Peyer's patch (tissue), 4 donors: Measurements from ENCODE around the gene PIGX. TPM values are rescaled to one million over a fixed set of nuclear protein-coding genes. Genes with fewer than 3 reads are reported as not detected.

ENCODE experiments used
- DNase-seq, 3 donors: peaks; one replicate each; pipeline ENCODE4 v3.0.0-alpha.2; 2017 to 2019
- H3K27ac ChIP-seq, 4 donors: fragments of 200-600 bp; sonication (generic); one replicate each; pipeline ENCODE4 v1.5.1; 2016 to 2019
- H3K27me3 ChIP-seq, 2 donors: fragments of 200-600 bp; sonication (generic); one replicate each; pipeline ENCODE4 v1.5.1; 2019
- H3K36me3 ChIP-seq, 3 donors: fragments of 200-600 bp; sonication (generic); one replicate each; pipeline ENCODE4 v1.5.1; 2016 to 2019
- H3K4me1 ChIP-seq, 4 donors: fragments of 200-600 bp; sonication (generic); one replicate each; pipeline ENCODE4 v1.5.1; 2016 to 2019
- H3K4me3 ChIP-seq, 4 donors: fragments of 200-600 bp; sonication (generic); 1 replicate in 3 of 4; 2 replicates in 1 of 4; pipeline ENCODE4 v1.5.1; 2016 to 2019; ENCODE audit warnings: mild to moderate bottlenecking in 1 of 4
- H3K9me3 ChIP-seq, 4 donors: fragments of 200-600 bp; sonication (generic); one replicate each; pipeline ENCODE4 v1.5.1; 2016 to 2019; ENCODE audit warnings: mild to moderate bottlenecking in 1 of 4
- POLR2A ChIP-seq, 2 donors: fragments of 450-650 bp; IDR thresholded peaks; one replicate each; pipeline ENCODE4 v1.5.1; 2017; ENCODE audit warnings: antibody characterized with exemption in 2 of 2, mild to moderate bottlenecking in 2 of 2, moderate library complexity in 2 of 2
- small RNA-seq, 2 donors: library from RNA; depleted of rRNA; stranded (forward); fragments of <200 nt; gene quantifications; one replicate each; pipeline ENCODE3, GENCODE V24; 2016
- total RNA-seq, 4 donors: library from RNA; depleted of rRNA; stranded (reverse); fragments of >200 nt; gene quantifications; one replicate each; pipeline ENCODE4 v1.1.0, GENCODE V29; 2016
- TF ChIP-seq, protein P1 (sequence below), 6 experiments: fragments of 450-650 bp in 4 of 6; fragments of 200-600 bp in 2 of 6; sonication (generic) in 1 of 6; IDR thresholded peaks; one replicate each; pipeline ENCODE4 v1.5.1; 2017 to 2019; ENCODE audit warnings: antibody characterized with exemption in 6 of 6, mild to moderate bottlenecking in 3 of 6, moderate library complexity in 1 of 6

PIGX gene
- total RNA-seq, 4 donors from 2014 or later, result 9.4 to 26.1 (median 15.2) TPM

DNA sequence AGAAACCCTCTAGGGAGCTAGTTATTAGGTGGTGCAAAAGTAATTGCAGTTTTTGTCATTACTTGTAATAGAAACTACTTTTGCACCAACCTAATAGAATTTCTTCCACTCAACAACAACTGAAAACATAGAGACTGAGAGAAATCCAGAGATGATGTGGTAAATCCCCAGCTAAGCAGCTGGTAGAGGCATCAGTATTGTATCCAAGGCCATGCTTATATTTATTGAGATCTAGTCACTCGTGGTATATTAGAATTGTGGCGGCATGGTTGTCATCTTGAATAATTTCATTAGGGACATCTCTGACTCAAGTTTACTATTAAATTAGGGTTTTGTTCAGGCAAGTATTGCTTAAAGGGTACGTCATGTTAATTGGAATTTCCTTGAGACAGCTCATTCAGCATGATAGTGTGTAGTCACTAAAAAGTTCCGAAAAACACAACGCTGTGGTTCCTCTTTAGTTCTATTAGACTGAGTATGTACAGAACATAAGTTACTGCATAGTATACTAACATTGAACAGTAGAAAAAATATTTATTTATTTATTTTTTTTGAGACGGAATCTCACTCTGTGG lies 62.8 kb downstream of the PIGX start:
- TF ChIP-seq, protein P1, sequence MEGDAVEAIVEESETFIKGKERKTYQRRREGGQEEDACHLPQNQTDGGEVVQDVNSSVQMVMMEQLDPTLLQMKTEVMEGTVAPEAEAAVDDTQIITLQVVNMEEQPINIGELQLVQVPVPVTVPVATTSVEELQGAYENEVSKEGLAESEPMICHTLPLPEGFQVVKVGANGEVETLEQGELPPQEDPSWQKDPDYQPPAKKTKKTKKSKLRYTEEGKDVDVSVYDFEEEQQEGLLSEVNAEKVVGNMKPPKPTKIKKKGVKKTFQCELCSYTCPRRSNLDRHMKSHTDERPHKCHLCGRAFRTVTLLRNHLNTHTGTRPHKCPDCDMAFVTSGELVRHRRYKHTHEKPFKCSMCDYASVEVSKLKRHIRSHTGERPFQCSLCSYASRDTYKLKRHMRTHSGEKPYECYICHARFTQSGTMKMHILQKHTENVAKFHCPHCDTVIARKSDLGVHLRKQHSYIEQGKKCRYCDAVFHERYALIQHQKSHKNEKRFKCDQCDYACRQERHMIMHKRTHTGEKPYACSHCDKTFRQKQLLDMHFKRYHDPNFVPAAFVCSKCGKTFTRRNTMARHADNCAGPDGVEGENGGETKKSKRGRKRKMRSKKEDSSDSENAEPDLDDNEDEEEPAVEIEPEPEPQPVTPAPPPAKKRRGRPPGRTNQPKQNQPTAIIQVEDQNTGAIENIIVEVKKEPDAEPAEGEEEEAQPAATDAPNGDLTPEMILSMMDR (IDR thresholded peaks at IDR 0.05), result no peak
- TF ChIP-seq POLR2A (IDR thresholded peaks at IDR 0.05), result no peak
- peak overlapping the region in 2 of 4 donors; percentile 11 to 54 for H3K27ac ChIP-seq
- H3K4me1 ChIP-seq, result peaks cover 0 to 24% (median 4%) of the 10 kb centered on the region in 4 donors
- no peak for DNase-seq
- no peaks in the 10 kb centered on the region for H3K9me3 ChIP-seq
- H3K4me3 ChIP-seq, result no peak overlapping the region
- no peaks in the 10 kb centered on the region for H3K27me3 ChIP-seq
- H3K36me3 ChIP-seq, result no peaks in the 10 kb centered on the region

GRCh38 chr3:196775938-196776337 lies 63.8 kb downstream of the PIGX start:
- TF ChIP-seq, protein P1 (IDR thresholded peaks at IDR 0.05), result no peak
- TF ChIP-seq POLR2A (IDR thresholded peaks at IDR 0.05), result no peak
- peaks cover 0 to 24% (median 4%) of the 10 kb centered on the region in 4 donors for H3K4me1 ChIP-seq
- H3K27ac ChIP-seq, result no peak overlapping the region
- DNase-seq, result no peak
- H3K9me3 ChIP-seq, result no peaks in the 10 kb centered on the region
- H3K4me3 ChIP-seq, result no peak overlapping the region
- H3K36me3 ChIP-seq, result no peaks in the 10 kb centered on the region
- H3K27me3 ChIP-seq, result no peaks in the 10 kb centered on the region

GRCh38 chr3:196777836-196778235 lies 65.7 kb downstream of the PIGX start:
- TF ChIP-seq, protein P1 (IDR thresholded peaks at IDR 0.05), result no peak
- TF ChIP-seq POLR2A (IDR thresholded peaks at IDR 0.05), result no peak
- no peak for DNase-seq
- H3K9me3 ChIP-seq, result no peaks in the 10 kb centered on the region
- H3K27me3 ChIP-seq, result no peaks in the 10 kb centered on the region
- no peak overlapping the region for H3K27ac ChIP-seq
- H3K4me1 ChIP-seq, result peaks cover 0 to 17% (median 4%) of the 10 kb centered on the region in 4 donors
- no peak overlapping the region for H3K4me3 ChIP-seq
- peaks cover 0 to 3% (median 0%) of the 10 kb centered on the region in 3 donors for H3K36me3 ChIP-seq

DNA sequence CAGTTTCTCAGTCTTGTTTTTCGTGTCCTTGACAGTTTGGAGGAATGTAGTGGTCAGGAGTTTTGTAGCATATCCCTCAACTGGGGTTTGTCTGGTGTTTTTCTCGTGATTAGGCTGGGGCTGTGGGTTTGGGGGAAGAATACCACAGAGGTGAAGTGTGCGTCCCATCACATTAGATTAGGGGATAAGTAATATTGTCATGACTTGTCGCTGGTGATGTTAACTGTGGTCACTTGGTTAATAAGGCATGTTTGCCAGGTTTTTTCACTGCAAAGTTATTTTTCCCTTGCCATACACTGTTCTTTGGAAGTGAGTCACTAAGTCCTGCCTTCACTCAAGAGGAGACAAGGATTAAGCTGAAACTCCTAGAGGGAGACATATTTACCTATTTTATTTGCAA lies 66.6 kb downstream of the PIGX start:
- H3K27ac ChIP-seq, result no peak overlapping the region
- no peaks in the 10 kb centered on the region for H3K9me3 ChIP-seq
- H3K27me3 ChIP-seq, result no peaks in the 10 kb centered on the region
- peaks cover 0 to 12% (median 2%) of the 10 kb centered on the region in 4 donors for H3K4me1 ChIP-seq
- H3K36me3 ChIP-seq, result peaks cover 0 to 13% (median 0%) of the 10 kb centered on the region in 3 donors
- no peak for TF ChIP-seq POLR2A (IDR thresholded peaks at IDR 0.05)
- TF ChIP-seq, protein P1 (IDR thresholded peaks at IDR 0.05), result no peak
- no peak for DNase-seq
- no peak overlapping the region for H3K4me3 ChIP-seq

DNA sequence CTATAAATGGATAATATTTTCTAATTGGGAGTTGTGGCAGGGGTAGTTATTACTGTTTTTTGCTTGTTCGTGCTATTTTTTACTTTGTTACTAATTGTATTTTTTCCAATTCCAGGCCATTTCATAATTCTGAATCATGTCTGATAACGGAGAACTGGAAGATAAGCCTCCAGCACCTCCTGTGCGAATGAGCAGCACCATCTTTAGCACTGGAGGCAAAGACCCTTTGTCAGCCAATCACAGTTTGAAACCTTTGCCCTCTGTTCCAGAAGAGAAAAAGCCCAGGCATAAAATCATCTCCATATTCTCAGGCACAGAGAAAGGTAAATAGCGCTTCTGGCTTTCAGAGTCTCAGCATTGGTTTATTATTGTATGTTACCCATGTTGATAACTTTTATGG lies 70.3 kb downstream of the PIGX start:
- Histone ChIP-seq H3K4me1 (no peaks in the 10 kb centered on the region), H3K9me3 (no peaks in the 10 kb centered on the region), H3K27me3 (no peaks in the 10 kb centered on the region), H3K27ac (no peak overlapping the region), H3K36me3 (peaks cover 0 to 21% (median 0%) of the 10 kb centered on the region in 3 donors), H3K4me3 (no peak overlapping the region)
- DNase-seq, result no peak
- TF ChIP-seq POLR2A (IDR thresholded peaks at IDR 0.05), result no peak
- TF ChIP-seq, protein P1 (IDR thresholded peaks at IDR 0.05), result no peak

Small RNA genes lying within 50 kb of the gene (small RNA-seq; reads per million reads assigned to genes)
- gene RNU4-89P, result 0 reads per million in 2 donors
- gene RNU6-42P, result 0 to 0.19 reads per million in 2 donors
- gene RNU6-646P, result 0 reads per million in 2 donors

Other genes with a start within 250 kb of the PIGX start
- gene RNF168, start 208.6 kb upstream of the PIGX start, total RNA-seq, result 10 to 100 TPM; 13.3 to 56.1 (median 18.3) TPM
- not detected for gene SMCO1, start 197.0 kb upstream of the PIGX start, total RNA-seq
- gene WDR53, start 143.8 kb upstream of the PIGX start, total RNA-seq, result 10 to 100 TPM in 1 of 4 donors, 1 to 10 TPM in 3; 1.9 to 12.4 (median 6.5) TPM
- 1 to 10 TPM; 5.0 to 6.5 (median 5.9) TPM for gene FBXO45, start 143.7 kb upstream of the PIGX start, total RNA-seq
- gene NRROS, start 72.7 kb upstream of the PIGX start, total RNA-seq, result 10 to 100 TPM in 1 of 4 donors, 1 to 10 TPM in 2, under 1 TPM in 1; 0.70 to 10.7 (median 2.8) TPM
- gene CEP19, start 127 bp upstream of the PIGX start, total RNA-seq, result under 1 TPM in 1 of 4 donors, not detected in 3; 0.67 TPM
- gene PAK2, start 27.5 kb downstream of the PIGX start, total RNA-seq, result 10 to 100 TPM; 42.9 to 65.2 (median 53.5) TPM
- gene SENP5, start 155.5 kb downstream of the PIGX start, total RNA-seq, result 10 to 100 TPM; 29.6 to 75.1 (median 36.9) TPM
- 10 to 100 TPM; 21.7 to 61.1 (median 31.8) TPM for gene NCBP2, start 230.2 kb downstream of the PIGX start, total RNA-seq